Measurements from ENCODE around the gene CT47C1. TPM values are rescaled to one million over a fixed set of nuclear protein-coding genes. Genes with fewer than 3 reads are reported as not detected.
A peak's percentile ranks its signal among the peaks of the same experiment; 100 is the strongest.

The CT47C1 gene
- total RNA-seq, 1 donor from 2014 or later = not detected

GRCh38 chrX:119090627-119091026 lies 17.8 kb downstream of the CT47C1 start:
- Histone ChIP-seq H3K27me3 (ENCODE audit: low read depth) (no peaks in the 10 kb centered on the region), H3K4me1 (no peaks in the 10 kb centered on the region), H3K4me3 (no peak overlapping the region), H3K27ac (no peak overlapping the region), H3K9me3 (no peaks in the 10 kb centered on the region), H3K36me3 (no peaks in the 10 kb centered on the region)
- intact Hi-C loops (cut with DNase I) = no loop called here
- ATAC-seq (no peak), DNase-seq (no peak)
- TF ChIP-seq CTCF (IDR thresholded peaks at IDR 0.05) = no peak

- Histone ChIP-seq H3K27ac (no peak overlapping the region), H3K4me3 (no peak overlapping the region), H3K9me3 (no peaks in the 10 kb centered on the region), H3K36me3 (no peaks in the 10 kb centered on the region), H3K4me1 (no peaks in the 10 kb centered on the region), H3K27me3 (ENCODE audit: low read depth) (no peaks in the 10 kb centered on the region)
- intact Hi-C loops (cut with DNase I) = no loop called here
- ATAC-seq (peak in 1 of 2 donors; percentile 39), DNase-seq (no peak)
- no peak for TF ChIP-seq CTCF (IDR thresholded peaks at IDR 0.05)
Observed at GRCh38 chrX:119093991-119094735, 21.4 kb downstream of the CT47C1 start.

GRCh38 chrX:119094819-119095218 lies 22.0 kb downstream of the CT47C1 start:
- no peaks in the 10 kb centered on the region for H3K27me3 ChIP-seq (ENCODE audit: low read depth)
- no peaks in the 10 kb centered on the region for H3K4me1 ChIP-seq
- no peak for TF ChIP-seq CTCF (IDR thresholded peaks at IDR 0.05)
- H3K4me3 ChIP-seq = no peak overlapping the region
- ATAC-seq (no peak), DNase-seq (no peak)
- intact Hi-C loops (cut with DNase I) = no loop called here
- no peak overlapping the region for H3K27ac ChIP-seq
- H3K36me3 ChIP-seq = no peaks in the 10 kb centered on the region
- no peaks in the 10 kb centered on the region for H3K9me3 ChIP-seq

GRCh38 chrX:119095936-119096335 lies 23.1 kb downstream of the CT47C1 start:
- no peaks in the 10 kb centered on the region for H3K27me3 ChIP-seq (ENCODE audit: low read depth)
- no peak overlapping the region for H3K27ac ChIP-seq
- no peak for DNase-seq
- no peaks in the 10 kb centered on the region for H3K9me3 ChIP-seq
- TF ChIP-seq CTCF (IDR thresholded peaks at IDR 0.05) = no peak
- no peaks in the 10 kb centered on the region for H3K4me1 ChIP-seq
- intact Hi-C loops (cut with DNase I) = no loop called here
- no peak overlapping the region for H3K4me3 ChIP-seq
- ATAC-seq = no peak
- H3K36me3 ChIP-seq = no peaks in the 10 kb centered on the region

- H3K4me3 ChIP-seq = no peak overlapping the region
- TF ChIP-seq CTCF (IDR thresholded peaks at IDR 0.05) = no peak
- no peak for ATAC-seq
- no peaks in the 10 kb centered on the region for H3K4me1 ChIP-seq
- H3K27me3 ChIP-seq (ENCODE audit: low read depth) = no peaks in the 10 kb centered on the region
- intact Hi-C loops (cut with DNase I) = no loop called here
- H3K36me3 ChIP-seq = no peaks in the 10 kb centered on the region
- no peak for DNase-seq
- no peak overlapping the region for H3K27ac ChIP-seq
- H3K9me3 ChIP-seq = no peaks in the 10 kb centered on the region
Observed at GRCh38 chrX:119101168-119101567, 28.4 kb downstream of the CT47C1 start.
